DND-41 (cell line): ENCODE results near the gene FTMT.

Source experiments
- ATAC-seq: fragments of 200-7000 bp; cut with Tn5 transposase; 3 replicates; pipeline ENCODE4 v1.9.1; 2021; ENCODE audit warnings: low read depth; ENCODE audit not compliant: insufficient read depth
- DNase-seq: peaks from one replicate; pipeline ENCODE4 v3.0.0-alpha.2; 2020
- H2AFZ ChIP-seq: 2 replicates; pipeline ENCODE4 v1.6.0; 2012; ENCODE audit warnings: low read depth, low read length
- H3K27ac ChIP-seq: 2 replicates; pipeline ENCODE4 v1.5.1; 2012; ENCODE audit warnings: low read length, inconsistent platforms
- H3K27me3 ChIP-seq: fragments of 200-600 bp; sonication (generic); 2 replicates; pipeline ENCODE4 v1.6.0; 2012; ENCODE audit warnings: low read length, mild to moderate bottlenecking, inconsistent platforms; ENCODE audit not compliant: insufficient read depth, poor library complexity
- H3K36me3 ChIP-seq: 2 replicates; pipeline ENCODE4 v1.5.1; 2012; ENCODE audit warnings: low read length, inconsistent platforms; ENCODE audit not compliant: insufficient read depth
- H3K4me1 ChIP-seq: 2 replicates; pipeline ENCODE4 v1.5.1; 2012; ENCODE audit warnings: mild to moderate bottlenecking, low read length; ENCODE audit not compliant: insufficient read depth
- H3K4me2 ChIP-seq: 2 replicates; pipeline ENCODE4 v1.6.0; 2012; ENCODE audit warnings: mild to moderate bottlenecking, moderate library complexity, low read length, inconsistent platforms; ENCODE audit not compliant: insufficient read depth
- H3K4me3 ChIP-seq, 2 experiments: fragments of 200-600 bp in 1 of 2; shearing (Covaris generic) in 1 of 2; 2 replicates each; pipeline ENCODE4 v1.5.1; 2012 to 2016; ENCODE audit warnings: inconsistent platforms in 2 of 2, low read length in 2 of 2, mild to moderate bottlenecking in 2 of 2, low read depth in 1 of 2, moderate library complexity in 1 of 2
- H3K79me2 ChIP-seq: 2 replicates; pipeline ENCODE4 v1.6.0; 2012; ENCODE audit warnings: low read length, inconsistent platforms; ENCODE audit not compliant: insufficient read depth
- H3K9ac ChIP-seq: 2 replicates; pipeline ENCODE4 v1.6.0; 2012; ENCODE audit warnings: low read depth, mild to moderate bottlenecking, inconsistent platforms, low read length, moderate library complexity
- H3K9me3 ChIP-seq: 2 replicates; pipeline ENCODE4 v1.5.1; 2012; ENCODE audit warnings: low read length, moderate library complexity, mild to moderate bottlenecking, inconsistent platforms; ENCODE audit not compliant: insufficient read depth, severe bottlenecking
- H4K20me1 ChIP-seq: 2 replicates; pipeline ENCODE4 v1.6.0; 2012; ENCODE audit warnings: low read length; ENCODE audit not compliant: insufficient read depth
- CTCF ChIP-seq: IDR thresholded peaks from 2 replicates; pipeline ENCODE4 v1.5.1; 2012; ENCODE audit warnings: borderline replicate concordance, low read length, moderate library complexity, mild to moderate bottlenecking; ENCODE audit not compliant: poor library complexity, severe bottlenecking; ENCODE audit errors: extremely low read depth
- EZH2 ChIP-seq: IDR thresholded peaks from 3 replicates; pipeline ENCODE4 v1.6.1; 2012; ENCODE audit warnings: borderline replicate concordance, low read depth, mild to moderate bottlenecking, moderate library complexity, low read length, inconsistent platforms; ENCODE audit not compliant: severe bottlenecking

Gene FTMT

GRCh38 chr5:121819682-121820261 is 31.9 kb upstream of the FTMT start:
- H3K27ac ChIP-seq, result no peak overlapping the region
- no peak overlapping the region for H3K4me3 ChIP-seq
- TF ChIP-seq EZH2 (no peak), CTCF (no peak)
- H3K79me2 ChIP-seq, result no peaks in the 10 kb centered on the region
- no peaks in the 10 kb centered on the region for H3K27me3 ChIP-seq
- no peaks in the 10 kb centered on the region for H4K20me1 ChIP-seq
- H3K4me2 ChIP-seq, result no peak overlapping the region
- no peaks in the 10 kb centered on the region for H3K36me3 ChIP-seq
- H3K9me3 ChIP-seq, result peaks cover 3% of the 10 kb centered on the region
- no peak overlapping the region for H2AFZ ChIP-seq
- DNase-seq, result no peak
- no peak overlapping the region for H3K9ac ChIP-seq
- no peaks in the 10 kb centered on the region for H3K4me1 ChIP-seq
- ATAC-seq, result no peak

GRCh38 chr5:121833617-121834016 is 18.1 kb upstream of the FTMT start:
- no peak for TF ChIP-seq CTCF
- TF ChIP-seq EZH2, result no peak
- no peak overlapping the region for H3K4me2 ChIP-seq
- H3K4me3 ChIP-seq, result no peak overlapping the region
- no peaks in the 10 kb centered on the region for H3K4me1 ChIP-seq
- DNase-seq, result no peak
- no peak overlapping the region for H2AFZ ChIP-seq
- no peaks in the 10 kb centered on the region for H3K36me3 ChIP-seq
- H3K79me2 ChIP-seq, result no peaks in the 10 kb centered on the region
- no peaks in the 10 kb centered on the region for H3K27me3 ChIP-seq
- peaks cover 2% of the 10 kb centered on the region for H3K9me3 ChIP-seq
- no peak overlapping the region for H3K9ac ChIP-seq
- H4K20me1 ChIP-seq, result no peaks in the 10 kb centered on the region
- ATAC-seq, result no peak
- no peak overlapping the region for H3K27ac ChIP-seq

- Histone ChIP-seq H3K9me3 (no peaks in the 10 kb centered on the region), H4K20me1 (no peaks in the 10 kb centered on the region), H3K4me2 (no peak overlapping the region), H3K4me1 (no peaks in the 10 kb centered on the region), H3K27ac (no peak overlapping the region), H3K27me3 (no peaks in the 10 kb centered on the region), H3K9ac (no peak overlapping the region), H3K4me3 (no peak overlapping the region), H3K79me2 (no peaks in the 10 kb centered on the region), H2AFZ (no peak overlapping the region), H3K36me3 (no peaks in the 10 kb centered on the region)
- no peak for TF ChIP-seq CTCF
- TF ChIP-seq EZH2, result no peak
- no peak for DNase-seq
- no peak for ATAC-seq
These were observed 17.7 kb upstream of the FTMT start for GRCh38 chr5:121834021-121834420.

- H4K20me1 ChIP-seq, result no peaks in the 10 kb centered on the region
- H3K4me3 ChIP-seq, result no peak overlapping the region
- TF ChIP-seq CTCF (no peak), EZH2 (no peak)
- H3K9me3 ChIP-seq, result no peaks in the 10 kb centered on the region
- no peak overlapping the region for H3K9ac ChIP-seq
- H3K27ac ChIP-seq, result no peak overlapping the region
- H3K4me1 ChIP-seq, result no peaks in the 10 kb centered on the region
- no peak for ATAC-seq
- DNase-seq, result no peak
- H3K4me2 ChIP-seq, result no peak overlapping the region
- H2AFZ ChIP-seq, result no peak overlapping the region
- H3K36me3 ChIP-seq, result no peaks in the 10 kb centered on the region
- H3K27me3 ChIP-seq, result no peaks in the 10 kb centered on the region
- H3K79me2 ChIP-seq, result no peaks in the 10 kb centered on the region
These were observed 9.8 kb upstream of the FTMT start for GRCh38 chr5:121841892-121842291.
